GM12874 (cell line): Measurements from ENCODE around the gene CATSPER1.

Experiments
- TF ChIP-seq, protein P1 (sequence below): IDR thresholded peaks from 2 replicates; pipeline ENCODE4 v1.5.1; 2011; ENCODE audit warnings: low read depth, mild to moderate bottlenecking, control low read depth, low read length, moderate library complexity; ENCODE audit not compliant: insufficient read depth

The CATSPER1 gene

DNA sequence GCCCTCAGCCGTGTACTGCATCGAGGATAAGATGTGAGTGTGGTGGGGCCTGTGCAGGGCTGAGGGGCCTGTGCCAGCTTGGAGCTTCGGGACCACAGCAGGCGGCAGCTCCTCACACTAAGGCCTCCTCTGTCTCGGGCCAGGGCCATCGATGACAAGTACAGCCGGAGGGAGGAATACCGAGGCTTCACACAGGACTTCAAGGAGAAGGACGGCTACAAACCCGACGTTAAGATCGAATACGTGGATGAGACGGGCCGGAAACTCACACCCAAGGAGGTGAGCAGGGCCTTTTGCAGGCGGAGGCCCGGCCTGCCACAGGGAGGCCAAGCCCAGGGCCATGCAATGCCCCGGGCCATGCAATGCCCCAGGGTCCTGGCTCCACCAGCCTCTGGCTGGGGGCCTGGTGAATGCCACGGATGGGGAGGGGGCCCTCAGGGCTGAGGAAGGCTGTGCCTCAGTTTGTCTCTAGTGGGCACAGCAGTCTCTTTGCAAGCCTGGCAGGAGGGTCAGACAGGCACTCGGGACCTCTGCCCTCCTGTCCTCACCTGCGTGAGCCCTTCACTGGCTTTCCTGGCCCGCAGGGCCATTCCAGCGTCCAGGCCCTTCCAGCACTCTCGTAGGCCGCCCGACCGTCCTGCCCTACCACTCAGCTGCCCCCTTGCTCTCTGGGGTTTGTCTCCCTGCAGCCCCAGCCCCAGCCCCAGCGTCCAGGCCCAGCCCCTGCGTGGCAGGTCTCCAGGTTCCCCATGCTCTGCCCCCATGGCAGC is 48.5 kb downstream of the CATSPER1 start:
- TF ChIP-seq, protein P1, sequence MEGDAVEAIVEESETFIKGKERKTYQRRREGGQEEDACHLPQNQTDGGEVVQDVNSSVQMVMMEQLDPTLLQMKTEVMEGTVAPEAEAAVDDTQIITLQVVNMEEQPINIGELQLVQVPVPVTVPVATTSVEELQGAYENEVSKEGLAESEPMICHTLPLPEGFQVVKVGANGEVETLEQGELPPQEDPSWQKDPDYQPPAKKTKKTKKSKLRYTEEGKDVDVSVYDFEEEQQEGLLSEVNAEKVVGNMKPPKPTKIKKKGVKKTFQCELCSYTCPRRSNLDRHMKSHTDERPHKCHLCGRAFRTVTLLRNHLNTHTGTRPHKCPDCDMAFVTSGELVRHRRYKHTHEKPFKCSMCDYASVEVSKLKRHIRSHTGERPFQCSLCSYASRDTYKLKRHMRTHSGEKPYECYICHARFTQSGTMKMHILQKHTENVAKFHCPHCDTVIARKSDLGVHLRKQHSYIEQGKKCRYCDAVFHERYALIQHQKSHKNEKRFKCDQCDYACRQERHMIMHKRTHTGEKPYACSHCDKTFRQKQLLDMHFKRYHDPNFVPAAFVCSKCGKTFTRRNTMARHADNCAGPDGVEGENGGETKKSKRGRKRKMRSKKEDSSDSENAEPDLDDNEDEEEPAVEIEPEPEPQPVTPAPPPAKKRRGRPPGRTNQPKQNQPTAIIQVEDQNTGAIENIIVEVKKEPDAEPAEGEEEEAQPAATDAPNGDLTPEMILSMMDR = no peak

DNA sequence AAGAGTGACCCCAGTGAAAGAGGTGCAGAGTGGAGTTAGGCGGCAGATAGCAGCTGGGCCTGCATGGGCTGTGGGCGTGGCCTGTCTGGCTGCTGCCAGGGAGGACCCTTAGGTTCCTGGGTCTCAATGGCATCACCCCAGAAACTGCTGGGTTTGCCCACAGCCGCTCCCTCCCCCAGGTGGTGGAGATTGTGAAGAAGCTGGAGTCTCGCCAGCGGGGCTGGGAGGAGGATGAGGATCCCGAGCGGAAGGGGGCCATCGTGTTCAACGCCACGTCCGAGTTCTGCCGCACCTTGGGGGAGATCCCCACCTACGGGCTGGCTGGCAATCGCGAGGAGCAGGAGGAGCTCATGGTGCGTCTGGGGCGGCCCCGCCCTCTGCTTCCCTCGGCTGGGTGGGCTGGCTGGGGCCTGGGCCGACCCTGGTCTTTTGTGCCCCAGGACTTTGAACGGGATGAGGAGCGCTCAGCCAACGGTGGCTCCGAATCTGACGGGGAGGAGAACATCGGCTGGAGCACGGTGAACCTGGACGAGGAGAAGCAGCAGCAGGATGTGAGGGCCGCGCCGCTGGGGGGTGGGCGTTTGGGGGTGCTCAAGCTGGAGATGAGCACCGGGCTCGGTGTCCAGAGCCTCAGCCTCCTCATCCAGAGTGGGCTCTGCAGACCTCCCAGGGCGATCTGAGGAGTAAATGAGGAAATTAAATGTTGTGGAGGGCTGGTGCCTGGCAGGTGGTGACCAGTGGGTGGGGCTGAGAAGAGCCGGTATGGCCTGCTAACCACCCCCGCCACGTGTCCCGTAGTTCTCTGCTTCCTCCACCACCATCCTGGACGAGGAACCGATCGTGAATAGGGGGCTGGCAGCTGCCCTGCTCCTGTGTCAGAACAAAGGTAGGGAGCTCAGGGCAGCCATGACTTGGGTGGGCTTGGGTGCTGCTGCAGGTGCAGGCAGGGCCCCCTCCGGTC is 49.8 kb downstream of the CATSPER1 start:
- TF ChIP-seq, protein P1 = no peak

DNA sequence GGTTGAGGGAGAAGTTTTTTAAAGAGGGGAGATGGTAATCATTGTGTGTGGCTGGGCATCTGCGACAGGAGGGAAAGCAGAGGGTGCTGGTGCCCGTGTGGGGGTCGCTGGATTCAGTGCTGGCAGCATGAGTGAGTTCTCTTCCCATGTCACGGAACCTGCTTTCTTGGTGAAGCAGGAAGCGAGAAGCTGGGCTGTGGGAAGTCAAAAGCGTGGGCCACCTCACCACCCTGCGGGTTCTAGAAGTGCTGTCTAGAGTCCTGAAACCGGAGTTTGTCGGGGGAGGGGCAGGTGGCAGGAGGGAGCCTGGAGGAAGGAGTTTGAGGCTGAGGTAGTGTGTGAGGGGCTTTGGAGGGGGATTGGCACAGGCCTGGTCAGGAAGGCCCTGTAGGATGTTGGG is 50.5 kb downstream of the CATSPER1 start:
- TF ChIP-seq, protein P1 = no peak

DNA sequence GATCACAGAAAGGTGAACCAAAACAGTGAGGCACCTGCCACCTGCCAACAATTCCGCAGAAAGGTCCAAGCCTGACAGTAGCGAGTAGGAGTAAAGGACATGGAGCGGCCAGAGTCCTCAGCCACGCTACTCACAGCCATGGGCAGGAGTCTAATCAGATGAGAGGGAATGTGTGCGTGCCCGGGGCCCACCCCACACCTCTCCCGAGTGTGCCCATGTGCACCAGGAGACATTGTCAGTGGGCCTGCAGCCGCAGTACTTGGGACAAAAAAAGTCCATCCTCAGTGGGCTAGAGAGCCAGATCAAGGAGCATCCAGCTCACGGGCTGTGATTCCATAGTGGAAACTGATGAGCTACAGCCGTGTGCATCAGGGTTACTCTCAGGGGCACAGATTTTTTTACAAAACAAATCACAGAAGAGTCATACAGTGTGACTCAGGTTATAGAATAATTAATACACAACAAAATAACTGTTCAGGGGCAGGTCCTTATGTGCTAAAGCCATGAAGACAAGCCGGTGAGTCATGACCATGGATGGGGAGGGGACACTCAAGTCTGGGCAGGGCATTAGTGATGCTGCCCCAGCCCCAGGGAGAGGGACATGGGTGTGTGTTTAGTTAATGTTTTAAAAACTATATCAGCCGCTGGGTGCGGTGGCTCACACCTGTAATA is 52.7 kb downstream of the CATSPER1 start:
- TF ChIP-seq, protein P1 = no peak

DNA sequence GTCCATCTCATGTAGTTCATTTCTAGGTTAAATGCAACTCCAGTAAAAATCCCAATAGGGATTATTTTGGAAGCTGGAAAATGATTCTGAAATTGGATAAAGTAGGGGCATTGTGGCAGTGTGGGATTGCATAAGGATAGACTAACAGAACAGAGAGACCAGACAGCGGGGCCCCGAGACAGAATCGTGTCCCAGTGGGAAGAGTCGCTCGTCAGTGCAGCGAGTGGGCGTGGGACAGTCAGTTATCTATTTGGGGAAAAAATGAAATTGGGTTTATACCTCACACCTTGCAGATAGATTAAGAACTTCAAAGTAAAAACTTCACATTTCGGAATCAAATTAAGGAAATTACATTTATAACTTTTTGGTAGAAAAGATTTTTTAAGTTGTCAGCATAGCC is 54.2 kb downstream of the CATSPER1 start:
- TF ChIP-seq, protein P1 = no peak

DNA sequence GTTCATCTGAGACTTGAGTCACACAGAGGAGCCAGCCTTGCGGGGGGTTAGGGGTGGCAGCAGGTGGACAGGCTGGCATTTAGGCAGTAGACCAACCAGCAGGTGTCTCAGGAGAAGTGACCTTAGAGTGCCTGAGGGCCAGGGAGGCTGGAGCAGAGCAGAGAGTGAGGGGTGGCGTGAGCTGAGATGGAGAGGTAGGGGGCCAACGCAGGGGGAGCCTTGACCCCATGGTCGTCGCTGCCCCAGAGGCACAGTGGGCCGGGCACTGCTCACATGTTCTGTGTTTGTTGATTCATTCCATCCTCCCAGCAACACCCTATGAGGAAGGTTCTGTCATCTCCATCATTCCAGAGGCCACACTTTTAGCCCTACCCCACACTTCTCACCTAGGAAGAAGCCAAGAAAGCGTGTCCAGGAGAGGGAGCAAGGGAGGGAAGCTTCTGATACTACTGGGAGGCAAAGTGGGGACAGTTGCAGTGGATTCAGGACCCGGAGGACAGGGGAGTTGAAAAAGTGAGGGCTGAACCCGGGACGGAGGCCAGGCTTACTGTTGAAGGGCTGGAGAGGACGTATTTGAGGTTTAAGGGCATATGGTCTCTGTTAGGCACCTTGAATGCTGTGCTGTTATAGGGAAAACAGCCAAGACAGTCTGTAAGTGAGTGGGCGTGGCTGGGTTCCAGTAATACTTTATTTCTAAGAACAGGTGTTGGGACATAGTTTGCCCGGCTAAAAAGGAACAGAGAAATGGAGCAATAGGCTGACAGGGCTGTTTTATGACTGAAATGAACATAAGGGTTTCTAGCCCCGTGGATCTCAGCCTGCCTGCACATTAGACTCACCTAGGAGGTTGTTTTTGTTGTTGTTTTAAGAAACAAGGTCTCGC is 57.4 kb downstream of the CATSPER1 start:
- TF ChIP-seq, protein P1 = no peak
